GM12878 (cell line): Measurements from ENCODE around the gene CTNS. TPM values are rescaled to one million over a fixed set of nuclear protein-coding genes. Genes with fewer than 3 reads are reported as not detected.

ENCODE experiments used
- ATAC-seq: fragments of 200-7000 bp; cut with Tn5 transposase; 3 replicates; pipeline ENCODE4 v1.9.1; 2020; ENCODE audit warnings: mild to moderate bottlenecking, moderate library complexity
- BruUV-seq: library from RNA; stranded (reverse); fragments of 400-500 nt; replicated peaks from 2 replicates; lab custom pipeline; 2021; lab: Mats Ljungman, UMichigan
- CTCF ChIA-PET: fragments of 300-600 bp; sonication (Branson Sonifier 250); formaldehyde crosslinking; extraction: SDS; loops from one replicate; lab custom pipeline; 2021; ENCODE audit warnings: inconsistent platforms; lab: Yijun Ruan, JAX
- POLR2A ChIA-PET: fragments of 350-600 bp; formaldehyde crosslinking; extraction: SDS; loops from one replicate; lab custom pipeline; 2021; ENCODE audit warnings: inconsistent platforms; lab: Charles Lee
- RAD21 ChIA-PET: fragments of 300-600 bp; sonication (Branson Sonifier 250); formaldehyde crosslinking; loops from one replicate; lab custom pipeline; 2023; ENCODE audit warnings: antibody characterized with exemption; ENCODE audit not compliant: unreplicated experiment; lab: Charles Lee
- SMC1A ChIA-PET: fragments of 300-600 bp; sonication (Branson Sonifier 250); formaldehyde crosslinking; loops from one replicate; lab custom pipeline; 2023; ENCODE audit not compliant: unreplicated experiment, uncharacterized antibody; lab: Charles Lee
- DNase-seq: peaks from one replicate; pipeline ENCODE4 v3.0.0-alpha.2; 2011; ENCODE audit warnings: low read depth, low spot score
- FAIRE-seq: peaks from 3 replicates; lab custom pipeline; 2011; peaks lifted over from hg19 to GRCh38; lab: Jason Lieb, UNC
- H2AFZ ChIP-seq: 2 replicates; pipeline ENCODE4 v1.6.0; 2011; ENCODE audit warnings: low read depth, low read length, control low read depth; ENCODE audit not compliant: control insufficient read depth
- H3K27ac ChIP-seq: 2 replicates; pipeline ENCODE4 v1.5.1; 2011; ENCODE audit warnings: control low read depth; ENCODE audit not compliant: control insufficient read depth, insufficient read depth
- H3K27me3 ChIP-seq, 2 experiments: replicated peaks in 1 of 2; 2 replicates each; pipeline versions ENCODE4 v1.6.0 to v1.6.1; 2011; ENCODE audit warnings: low read length in 1 of 2; ENCODE audit not compliant: control insufficient read depth in 2 of 2, insufficient read depth in 2 of 2
- H3K36me3 ChIP-seq, 2 experiments: 2 replicates each; pipeline ENCODE4 v1.5.1; 2011; ENCODE audit warnings: low read length in 1 of 2; ENCODE audit not compliant: control insufficient read depth in 2 of 2, insufficient read depth in 2 of 2
- H3K4me1 ChIP-seq: 2 replicates; pipeline ENCODE4 v1.6.1; 2011; ENCODE audit warnings: mild to moderate bottlenecking, low read length, moderate library complexity, mixed read lengths; ENCODE audit not compliant: control insufficient read depth, insufficient read depth
- H3K4me2 ChIP-seq: 2 replicates; pipeline ENCODE4 v1.6.0; 2011; ENCODE audit warnings: control low read depth; ENCODE audit not compliant: control insufficient read depth, insufficient read depth
- H3K4me3 ChIP-seq: fragments of 200-600 bp; sonication (generic); 2 replicates; pipeline ENCODE4 v1.5.1; 2016
- H3K79me2 ChIP-seq: 2 replicates; pipeline ENCODE4 v1.6.0; 2011; ENCODE audit warnings: low read length; ENCODE audit not compliant: control insufficient read depth, insufficient read depth
- H3K9ac ChIP-seq: 2 replicates; pipeline ENCODE4 v1.8.0; 2011; ENCODE audit warnings: low read length, control low read depth, mixed read lengths; ENCODE audit not compliant: control insufficient read depth, insufficient read depth
- H3K9me3 ChIP-seq: replicated peaks from 3 replicates; pipeline ENCODE4 v1.5.1; 2011; ENCODE audit warnings: mild to moderate bottlenecking, low read length; ENCODE audit not compliant: control insufficient read depth, insufficient read depth
- H4K20me1 ChIP-seq: 2 replicates; pipeline ENCODE4 v1.6.0; 2011; ENCODE audit not compliant: control insufficient read depth, insufficient read depth
- HDAC6 ChIP-seq: fragments of 200-600 bp; sonication (generic); IDR thresholded peaks from one replicate; pipeline ENCODE4 v1.8.0; 2017; ENCODE audit warnings: antibody characterized with exemption; ENCODE audit not compliant: unreplicated experiment
- MXI1 ChIP-seq: fragments of 150-350 bp; IDR thresholded peaks from 2 replicates; pipeline ENCODE4 v1.6.1; 2011; ENCODE audit warnings: low read depth, mild to moderate bottlenecking, inconsistent platforms, low read length, improper control_type of control experiment
- POLR2AphosphoS2 ChIP-seq: IDR thresholded peaks from 2 replicates; pipeline ENCODE4 v1.6.1; 2011; ENCODE audit warnings: low read depth, mild to moderate bottlenecking, low read length, improper control_type of control experiment, moderate library complexity
- SRF ChIP-seq, 2 experiments: IDR thresholded peaks; 2 replicates each; pipeline ENCODE4 v1.6.1; 2011; ENCODE audit warnings: low read depth in 2 of 2, low read length in 2 of 2, mild to moderate bottlenecking in 1 of 2, moderate library complexity in 1 of 2
- TBL1XR1 ChIP-seq: IDR thresholded peaks from 2 replicates; pipeline ENCODE4 v1.6.1; 2012; ENCODE audit warnings: low read depth, low read length, improper control_type of control experiment
- ZBTB40 ChIP-seq: fragments of 450-650 bp; IDR thresholded peaks from 2 replicates; pipeline ENCODE4 v1.6.1; 2016; ENCODE audit warnings: mild to moderate bottlenecking, moderate library complexity, borderline replicate concordance
- WGBS: methylation state at CpG from one replicate; pipeline ENCODE4 v1.1.6; 2016; ENCODE audit warnings: low lambda C conversion rate; ENCODE audit not compliant: insufficient replicate concordance, insufficient coverage; ENCODE audit errors: missing lambda C conversion rate; 5-methylcytosine and 5-hydroxymethylcytosine counted together
- in situ Hi-C: fragments of 300-500 bp; cut with MboI; formaldehyde crosslinking; loops from 9 replicates; pipeline ENCODE4 v1.14.3; 2018; ENCODE audit warnings: mixed read lengths
- intact Hi-C: fragments of 100-400 bp; cut with micrococcal nuclease; formaldehyde crosslinking; loops from one replicate; pipeline ENCODE4 v1.14.2; 2022; ENCODE audit not compliant: unreplicated experiment
- polyA plus RNA-seq, 11 experiments: library from polyadenylated mRNA; depleted of rRNA in 4 of 11; unstranded in 6 of 11; stranded (reverse) in 5 of 11; fragments of >200 nt; fragmentation: Nextera tagmentation in 4 of 11; fragmentation: Illumina TruSeq in 1 of 11; extraction: Ambion mirVana in 4 of 11; extraction: Trizol in 1 of 11; gene quantifications; 1 replicate in 1 of 11; 2 replicates in 10 of 11; pipeline versions ENCODE4 v1.2.1 to v1.2.3, GENCODE V29; 2011 to 2016; ENCODE audit warnings: inconsistent platforms in 2 of 11, missing spikeins in 2 of 11, low read depth in 1 of 11
- total RNA-seq, 4 experiments: library from RNA; depleted of rRNA in 3 of 4; stranded (reverse); fragments of >200 nt in 3 of 4; fragmentation: Illumina TruSeq in 1 of 4; extraction: Trizol in 1 of 4; gene quantifications; 2 replicates each; pipeline versions ENCODE4 v1.2.1 to v1.2.3, GENCODE V29; 2013 to 2021
- TF ChIP-seq, protein P1 (sequence below): fragments of 450-650 bp; IDR thresholded peaks from 2 replicates; pipeline ENCODE4 v1.6.1; 2017; ENCODE audit warnings: mild to moderate bottlenecking, moderate library complexity
- TF ChIP-seq, protein P2 (sequence below): fragments of 150-350 bp; IDR thresholded peaks from 2 replicates; pipeline ENCODE4 v1.6.1; 2016; ENCODE audit warnings: low read depth, low read length
- TF ChIP-seq, protein P3 (sequence below): IDR thresholded peaks from 2 replicates; pipeline ENCODE4 v1.6.1; 2012; ENCODE audit warnings: low read length, inconsistent platforms

The CTNS gene
- total and polyA plus RNA-seq, 10 of the 15 experiments (the other 5 are each of a cell fraction or from before 2014, with no cell fraction given) = 0.92 to 10.7 (median 6.4) TPM

DNA sequence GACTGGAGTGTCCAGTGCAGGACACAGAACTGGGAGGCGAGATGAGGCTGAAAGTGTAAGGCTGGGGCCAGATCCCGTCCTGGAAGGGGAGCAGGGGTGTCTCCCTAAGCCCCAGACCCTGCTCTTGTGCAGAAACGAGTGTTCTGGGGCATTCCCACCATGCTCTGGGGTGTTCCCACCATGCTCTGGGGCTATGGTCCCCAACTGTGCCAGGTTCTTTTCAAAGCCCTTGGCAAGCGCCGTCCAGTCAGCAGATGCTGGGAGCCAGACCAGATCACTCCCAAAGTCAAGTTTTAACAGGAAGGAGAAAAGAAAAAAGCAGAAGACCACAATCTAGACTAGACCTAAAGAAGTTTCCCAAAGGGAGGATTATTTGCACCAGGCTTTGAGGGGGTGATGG is 29.3 kb downstream of the CTNS start:
- peaks cover 20% of the 10 kb centered on the region for H3K79me2 ChIP-seq
- ChIA-PET SMC1A (no interaction called here), CTCF (no interaction called here), POLR2A (interaction anchor here (2.1 kb wide), 1 partner anchor 30 kb away, joined by 11 read pairs; the partner anchor contains the start of genes CTNS and SHPK), RAD21 (no interaction called here)
- no peak overlapping the region for H3K27ac ChIP-seq
- no peak overlapping the region for H2AFZ ChIP-seq
- FAIRE-seq (no peak), DNase-seq (no peak), ATAC-seq (no peak)
- H3K4me2 ChIP-seq = no peak overlapping the region
- H3K9me3 ChIP-seq = no peaks in the 10 kb centered on the region
- H3K36me3 ChIP-seq = no peaks in the 10 kb centered on the region
- intact Hi-C loops = loop anchor here (10.0 kb wide), 1 partner anchor 111 kb away; the partner anchor contains the start of gene TRPV3
- WGBS = 48% methylated on average over 5 of the region's 5 CpGs
- no peak overlapping the region for H3K9ac ChIP-seq
- TSS peak; percentile 37 for BruUV-seq
- H3K4me1 ChIP-seq = peaks cover 8% of the 10 kb centered on the region
- no peaks in the 10 kb centered on the region for H3K27me3 ChIP-seq
- in situ Hi-C loops = no loop called here
- H3K4me3 ChIP-seq = no peak overlapping the region
- H4K20me1 ChIP-seq = no peaks in the 10 kb centered on the region
- TF ChIP-seq MXI1 = no peak
- TF ChIP-seq, protein P1, sequence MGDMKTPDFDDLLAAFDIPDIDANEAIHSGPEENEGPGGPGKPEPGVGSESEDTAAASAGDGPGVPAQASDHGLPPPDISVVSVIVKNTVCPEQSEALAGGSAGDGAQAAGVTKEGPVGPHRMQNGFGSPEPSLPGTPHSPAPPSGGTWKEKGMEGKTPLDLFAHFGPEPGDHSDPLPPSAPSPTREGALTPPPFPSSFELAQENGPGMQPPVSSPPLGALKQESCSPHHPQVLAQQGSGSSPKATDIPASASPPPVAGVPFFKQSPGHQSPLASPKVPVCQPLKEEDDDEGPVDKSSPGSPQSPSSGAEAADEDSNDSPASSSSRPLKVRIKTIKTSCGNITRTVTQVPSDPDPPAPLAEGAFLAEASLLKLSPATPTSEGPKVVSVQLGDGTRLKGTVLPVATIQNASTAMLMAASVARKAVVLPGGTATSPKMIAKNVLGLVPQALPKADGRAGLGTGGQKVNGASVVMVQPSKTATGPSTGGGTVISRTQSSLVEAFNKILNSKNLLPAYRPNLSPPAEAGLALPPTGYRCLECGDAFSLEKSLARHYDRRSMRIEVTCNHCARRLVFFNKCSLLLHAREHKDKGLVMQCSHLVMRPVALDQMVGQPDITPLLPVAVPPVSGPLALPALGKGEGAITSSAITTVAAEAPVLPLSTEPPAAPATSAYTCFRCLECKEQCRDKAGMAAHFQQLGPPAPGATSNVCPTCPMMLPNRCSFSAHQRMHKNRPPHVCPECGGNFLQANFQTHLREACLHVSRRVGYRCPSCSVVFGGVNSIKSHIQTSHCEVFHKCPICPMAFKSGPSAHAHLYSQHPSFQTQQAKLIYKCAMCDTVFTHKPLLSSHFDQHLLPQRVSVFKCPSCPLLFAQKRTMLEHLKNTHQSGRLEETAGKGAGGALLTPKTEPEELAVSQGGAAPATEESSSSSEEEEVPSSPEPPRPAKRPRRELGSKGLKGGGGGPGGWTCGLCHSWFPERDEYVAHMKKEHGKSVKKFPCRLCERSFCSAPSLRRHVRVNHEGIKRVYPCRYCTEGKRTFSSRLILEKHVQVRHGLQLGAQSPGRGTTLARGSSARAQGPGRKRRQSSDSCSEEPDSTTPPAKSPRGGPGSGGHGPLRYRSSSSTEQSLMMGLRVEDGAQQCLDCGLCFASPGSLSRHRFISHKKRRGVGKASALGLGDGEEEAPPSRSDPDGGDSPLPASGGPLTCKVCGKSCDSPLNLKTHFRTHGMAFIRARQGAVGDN = no peak
- no peak for TF ChIP-seq HDAC6
- TF ChIP-seq SRF (IDR thresholded peaks at IDR 0.05; ENCODE audit: low read depth in 2 of 2, low read length in 2 of 2) = no peak
- TF ChIP-seq ZBTB40 = no peak
- TF ChIP-seq, protein P2, sequence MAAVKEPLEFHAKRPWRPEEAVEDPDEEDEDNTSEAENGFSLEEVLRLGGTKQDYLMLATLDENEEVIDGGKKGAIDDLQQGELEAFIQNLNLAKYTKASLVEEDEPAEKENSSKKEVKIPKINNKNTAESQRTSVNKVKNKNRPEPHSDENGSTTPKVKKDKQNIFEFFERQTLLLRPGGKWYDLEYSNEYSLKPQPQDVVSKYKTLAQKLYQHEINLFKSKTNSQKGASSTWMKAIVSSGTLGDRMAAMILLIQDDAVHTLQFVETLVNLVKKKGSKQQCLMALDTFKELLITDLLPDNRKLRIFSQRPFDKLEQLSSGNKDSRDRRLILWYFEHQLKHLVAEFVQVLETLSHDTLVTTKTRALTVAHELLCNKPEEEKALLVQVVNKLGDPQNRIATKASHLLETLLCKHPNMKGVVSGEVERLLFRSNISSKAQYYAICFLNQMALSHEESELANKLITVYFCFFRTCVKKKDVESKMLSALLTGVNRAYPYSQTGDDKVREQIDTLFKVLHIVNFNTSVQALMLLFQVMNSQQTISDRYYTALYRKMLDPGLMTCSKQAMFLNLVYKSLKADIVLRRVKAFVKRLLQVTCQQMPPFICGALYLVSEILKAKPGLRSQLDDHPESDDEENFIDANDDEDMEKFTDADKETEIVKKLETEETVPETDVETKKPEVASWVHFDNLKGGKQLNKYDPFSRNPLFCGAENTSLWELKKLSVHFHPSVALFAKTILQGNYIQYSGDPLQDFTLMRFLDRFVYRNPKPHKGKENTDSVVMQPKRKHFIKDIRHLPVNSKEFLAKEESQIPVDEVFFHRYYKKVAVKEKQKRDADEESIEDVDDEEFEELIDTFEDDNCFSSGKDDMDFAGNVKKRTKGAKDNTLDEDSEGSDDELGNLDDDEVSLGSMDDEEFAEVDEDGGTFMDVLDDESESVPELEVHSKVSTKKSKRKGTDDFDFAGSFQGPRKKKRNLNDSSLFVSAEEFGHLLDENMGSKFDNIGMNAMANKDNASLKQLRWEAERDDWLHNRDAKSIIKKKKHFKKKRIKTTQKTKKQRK = no peak
- no peak for TF ChIP-seq POLR2AphosphoS2
- TF ChIP-seq TBL1XR1 = no peak
- TF ChIP-seq, protein P3, sequence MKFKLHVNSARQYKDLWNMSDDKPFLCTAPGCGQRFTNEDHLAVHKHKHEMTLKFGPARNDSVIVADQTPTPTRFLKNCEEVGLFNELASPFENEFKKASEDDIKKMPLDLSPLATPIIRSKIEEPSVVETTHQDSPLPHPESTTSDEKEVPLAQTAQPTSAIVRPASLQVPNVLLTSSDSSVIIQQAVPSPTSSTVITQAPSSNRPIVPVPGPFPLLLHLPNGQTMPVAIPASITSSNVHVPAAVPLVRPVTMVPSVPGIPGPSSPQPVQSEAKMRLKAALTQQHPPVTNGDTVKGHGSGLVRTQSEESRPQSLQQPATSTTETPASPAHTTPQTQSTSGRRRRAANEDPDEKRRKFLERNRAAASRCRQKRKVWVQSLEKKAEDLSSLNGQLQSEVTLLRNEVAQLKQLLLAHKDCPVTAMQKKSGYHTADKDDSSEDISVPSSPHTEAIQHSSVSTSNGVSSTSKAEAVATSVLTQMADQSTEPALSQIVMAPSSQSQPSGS = no peak
